Brain microvascular endothelial cell (primary cell): ENCODE data around the gene MS4A6A.
"Not testable (repeated sequence)": the region's sequence is repeated elsewhere in the genome, so short reads cannot be mapped to it uniquely, and the experiment has no call there.

Experiments
- DNase-seq: peaks from one replicate; pipeline ENCODE4 v3.0.0-alpha.2; 2020
- H3K27ac ChIP-seq: fragments of 250-450 bp; sonication (Bioruptor Pico); 2 replicates; pipeline ENCODE4 v1.5.1; 2020; ENCODE audit warnings: mild to moderate bottlenecking, moderate library complexity
- H3K27me3 ChIP-seq: fragments of 250-450 bp; sonication (Bioruptor Pico); replicated peaks from 2 replicates; pipeline ENCODE4 v1.5.1; 2020; ENCODE audit warnings: mild to moderate bottlenecking
- H3K36me3 ChIP-seq: fragments of 250-450 bp; sonication (Bioruptor Pico); replicated peaks from 2 replicates; pipeline ENCODE4 v1.5.1; 2020; ENCODE audit warnings: mild to moderate bottlenecking
- H3K4me3 ChIP-seq: 2 replicates; pipeline ENCODE4 v1.5.1; 2011; ENCODE audit warnings: low read depth, mild to moderate bottlenecking, control low read depth, low read length, moderate library complexity
- CTCF ChIP-seq: IDR thresholded peaks from 2 replicates; pipeline ENCODE4 v1.5.1; 2011; ENCODE audit warnings: low read depth, mild to moderate bottlenecking, moderate library complexity, low read length, control low read depth, inconsistent platforms; ENCODE audit errors: missing control alignments
- in situ Hi-C: cut with HindIII; loops from 2 replicates; pipeline ENCODE4 v1.10.0; 2017; ENCODE audit warnings: low sequenced_read_pairs, low pct_ligation_motif_present

Gene MS4A6A

GRCh38 chr11:60204922-60205321 is 22.0 kb upstream of the MS4A6A start:
- no peak overlapping the region for H3K4me3 ChIP-seq
- no peaks in the 10 kb centered on the region for H3K36me3 ChIP-seq
- no peak for TF ChIP-seq CTCF
- in situ Hi-C loops = no loop called here
- H3K27ac ChIP-seq = no peak overlapping the region
- H3K27me3 ChIP-seq = no peaks in the 10 kb centered on the region
- DNase-seq = no peak

GRCh38 chr11:60201334-60201733 is 18.5 kb upstream of the MS4A6A start:
- DNase-seq, H3K4me3 ChIP-seq, H3K27ac ChIP-seq, H3K36me3 ChIP-seq, H3K27me3 ChIP-seq, in situ Hi-C loops: not testable (repeated sequence)

GRCh38 chr11:60197442-60197841 is 14.6 kb upstream of the MS4A6A start:
- Histone ChIP-seq H3K27me3 (no peaks in the 10 kb centered on the region), H3K4me3 (no peak overlapping the region), H3K27ac (no peak overlapping the region), H3K36me3 (no peaks in the 10 kb centered on the region)
- TF ChIP-seq CTCF = no peak
- in situ Hi-C loops = no loop called here
- DNase-seq = no peak

GRCh38 chr11:60195923-60196368 is 13.1 kb upstream of the MS4A6A start:
- no peak for TF ChIP-seq CTCF
- no peaks in the 10 kb centered on the region for H3K27me3 ChIP-seq
- DNase-seq = no peak
- no peaks in the 10 kb centered on the region for H3K36me3 ChIP-seq
- in situ Hi-C loops = no loop called here
- H3K4me3 ChIP-seq = no peak overlapping the region
- no peak overlapping the region for H3K27ac ChIP-seq

- DNase-seq = no peak
Measured at GRCh38 chr11:60194511-60194910, 11.6 kb upstream of the MS4A6A start.

GRCh38 chr11:60193687-60194433 is 11.0 kb upstream of the MS4A6A start:
- H3K27ac ChIP-seq = peak overlapping the region; percentile 44
- peak; percentile 94 for TF ChIP-seq CTCF

More at GRCh38 chr11:60194511-60194910, 11.6 kb upstream of the MS4A6A start:
- no peaks in the 10 kb centered on the region for H3K27me3 ChIP-seq
- no peaks in the 10 kb centered on the region for H3K36me3 ChIP-seq
- TF ChIP-seq CTCF = no peak
- in situ Hi-C loops = no loop called here
- H3K4me3 ChIP-seq = no peak overlapping the region
- no peak overlapping the region for H3K27ac ChIP-seq

GRCh38 chr11:60192564-60192963 is 9.7 kb upstream of the MS4A6A start:
- H3K27me3 ChIP-seq, DNase-seq, H3K4me3 ChIP-seq, H3K36me3 ChIP-seq, H3K27ac ChIP-seq, in situ Hi-C loops: not testable (repeated sequence)

More at GRCh38 chr11:60193687-60194433, 11.0 kb upstream of the MS4A6A start:
- Histone ChIP-seq H3K4me3 (no peak overlapping the region), H3K27me3 (no peaks in the 10 kb centered on the region), H3K36me3 (no peaks in the 10 kb centered on the region)
- DNase-seq = peak; percentile 80
- in situ Hi-C loops = no loop called here

- not testable (repeated sequence) for H3K27ac ChIP-seq
Measured at GRCh38 chr11:60188481-60188880, 5.6 kb upstream of the MS4A6A start.

GRCh38 chr11:60186128-60186527 is 3.2 kb upstream of the MS4A6A start:
- in situ Hi-C loops, H3K27ac ChIP-seq, H3K36me3 ChIP-seq, H3K27me3 ChIP-seq, DNase-seq, H3K4me3 ChIP-seq: not testable (repeated sequence)

More at GRCh38 chr11:60188481-60188880, 5.6 kb upstream of the MS4A6A start:
- H3K36me3 ChIP-seq, H3K4me3 ChIP-seq, in situ Hi-C loops, DNase-seq, H3K27me3 ChIP-seq: not testable (repeated sequence)
